Mucosa of stomach (tissue), 1 donor: ENCODE results near the gene MCF2L.

Experiments
- H3K27me3 ChIP-seq: one replicate; pipeline ENCODE4 v1.7.0; 2013; ENCODE audit warnings: mild to moderate bottlenecking, low read length; ENCODE audit not compliant: control insufficient read depth, insufficient read depth
- H3K36me3 ChIP-seq: one replicate; pipeline ENCODE4 v1.7.0; 2013; ENCODE audit warnings: low read length; ENCODE audit not compliant: control insufficient read depth, insufficient read depth
- H3K4me1 ChIP-seq: one replicate; pipeline ENCODE4 v1.7.0; 2013; ENCODE audit warnings: mild to moderate bottlenecking, low read length; ENCODE audit not compliant: control insufficient read depth, insufficient read depth
- H3K4me3 ChIP-seq: one replicate; pipeline ENCODE4 v1.7.0; 2013; ENCODE audit warnings: low read length
- H3K9ac ChIP-seq: one replicate; pipeline ENCODE4 v1.7.0; 2013; ENCODE audit warnings: mild to moderate bottlenecking, low read length, moderate library complexity
- H3K9me3 ChIP-seq: one replicate; pipeline ENCODE4 v1.7.0; 2013; ENCODE audit warnings: mild to moderate bottlenecking, low read length, moderate library complexity; ENCODE audit not compliant: control insufficient read depth
- donor health status: Pancreatic carcinoma.

MCF2L gene

GRCh38 chr13:113021811-113022210, 52.8 kb downstream of the MCF2L start:
- H3K4me1 ChIP-seq = peaks cover 12% of the 10 kb centered on the region
- H3K9me3 ChIP-seq = no peaks in the 10 kb centered on the region
- no peaks in the 10 kb centered on the region for H3K36me3 ChIP-seq
- no peak overlapping the region for H3K9ac ChIP-seq
- no peaks in the 10 kb centered on the region for H3K27me3 ChIP-seq
- no peak overlapping the region for H3K4me3 ChIP-seq

GRCh38 chr13:113022391-113022744, 53.4 kb downstream of the MCF2L start:
- no peak overlapping the region for H3K4me3 ChIP-seq
- no peak overlapping the region for H3K9ac ChIP-seq
- no peaks in the 10 kb centered on the region for H3K27me3 ChIP-seq
- no peaks in the 10 kb centered on the region for H3K9me3 ChIP-seq
- peaks cover 12% of the 10 kb centered on the region for H3K4me1 ChIP-seq
- no peaks in the 10 kb centered on the region for H3K36me3 ChIP-seq

- Histone ChIP-seq H3K9me3 (no peaks in the 10 kb centered on the region), H3K4me3 (no peak overlapping the region), H3K4me1 (peaks cover 12% of the 10 kb centered on the region), H3K36me3 (no peaks in the 10 kb centered on the region), H3K9ac (peak overlapping the region; percentile 29), H3K27me3 (no peaks in the 10 kb centered on the region)
These were observed 53.9 kb downstream of the MCF2L start for GRCh38 chr13:113022745-113023574.

GRCh38 chr13:113023694-113024430, 54.8 kb downstream of the MCF2L start:
- Histone ChIP-seq H3K9ac (no peak overlapping the region), H3K4me3 (no peak overlapping the region), H3K9me3 (no peaks in the 10 kb centered on the region), H3K36me3 (no peaks in the 10 kb centered on the region), H3K27me3 (no peaks in the 10 kb centered on the region), H3K4me1 (peaks cover 12% of the 10 kb centered on the region)

GRCh38 chr13:113024466-113024865, 55.5 kb downstream of the MCF2L start:
- no peaks in the 10 kb centered on the region for H3K36me3 ChIP-seq
- no peak overlapping the region for H3K4me3 ChIP-seq
- H3K9ac ChIP-seq = no peak overlapping the region
- no peaks in the 10 kb centered on the region for H3K9me3 ChIP-seq
- peaks cover 12% of the 10 kb centered on the region for H3K4me1 ChIP-seq
- H3K27me3 ChIP-seq = no peaks in the 10 kb centered on the region

GRCh38 chr13:113026391-113026910, 57.4 kb downstream of the MCF2L start:
- Histone ChIP-seq H3K4me1 (peaks cover 12% of the 10 kb centered on the region), H3K4me3 (no peak overlapping the region), H3K9me3 (no peaks in the 10 kb centered on the region), H3K27me3 (no peaks in the 10 kb centered on the region), H3K36me3 (no peaks in the 10 kb centered on the region), H3K9ac (no peak overlapping the region)

GRCh38 chr13:113027095-113027494, 58.1 kb downstream of the MCF2L start:
- Histone ChIP-seq H3K36me3 (no peaks in the 10 kb centered on the region), H3K9ac (no peak overlapping the region), H3K4me3 (no peak overlapping the region), H3K27me3 (no peaks in the 10 kb centered on the region), H3K4me1 (peaks cover 12% of the 10 kb centered on the region), H3K9me3 (no peaks in the 10 kb centered on the region)

GRCh38 chr13:113027566-113027965, 58.6 kb downstream of the MCF2L start:
- Histone ChIP-seq H3K36me3 (no peaks in the 10 kb centered on the region), H3K4me3 (no peak overlapping the region), H3K9me3 (no peaks in the 10 kb centered on the region), H3K9ac (no peak overlapping the region), H3K4me1 (peaks cover 10% of the 10 kb centered on the region), H3K27me3 (no peaks in the 10 kb centered on the region)

- Histone ChIP-seq H3K9me3 (no peaks in the 10 kb centered on the region), H3K9ac (no peak overlapping the region), H3K4me1 (peaks cover under 1% of the 10 kb centered on the region), H3K27me3 (no peaks in the 10 kb centered on the region), H3K36me3 (no peaks in the 10 kb centered on the region), H3K4me3 (no peak overlapping the region)
These were observed 59.5 kb downstream of the MCF2L start for GRCh38 chr13:113028336-113029060.

GRCh38 chr13:113029061-113029445, 60.0 kb downstream of the MCF2L start:
- Histone ChIP-seq H3K9me3 (no peaks in the 10 kb centered on the region), H3K9ac (no peak overlapping the region), H3K4me3 (no peak overlapping the region), H3K36me3 (no peaks in the 10 kb centered on the region), H3K4me1 (no peaks in the 10 kb centered on the region), H3K27me3 (no peaks in the 10 kb centered on the region)

- Histone ChIP-seq H3K4me1 (no peaks in the 10 kb centered on the region), H3K4me3 (no peak overlapping the region), H3K9ac (no peak overlapping the region), H3K9me3 (no peaks in the 10 kb centered on the region), H3K36me3 (no peaks in the 10 kb centered on the region), H3K27me3 (no peaks in the 10 kb centered on the region)
These were observed 60.7 kb downstream of the MCF2L start for GRCh38 chr13:113029487-113030258.
